Esophagus squamous epithelium (tissue), 5 donors: Measurements from ENCODE around the gene SIDT1. TPM values are rescaled to one million over a fixed set of nuclear protein-coding genes. Genes with fewer than 3 reads are reported as not detected.
A peak's percentile ranks its signal among the peaks of the same experiment; 100 is the strongest.

Experiments used
- DNase-seq: peaks from one replicate; lab custom pipeline; 2025; lab: John Stamatoyannopoulos, UW
- H3K27ac ChIP-seq, 4 donors: fragments of 200-600 bp; sonication (generic); one replicate each; pipeline ENCODE4 v1.5.1; 2016 to 2019; ENCODE audit warnings: mild to moderate bottlenecking in 1 of 4
- H3K27me3 ChIP-seq, 4 donors: fragments of 200-600 bp; sonication (generic); 1 replicate in 3 of 4; 2 replicates in 1 of 4; pipeline versions ENCODE4 v1.5.1 to v1.6.0; 2017 to 2021; ENCODE audit warnings: antibody characterized with exemption in 1 of 4
- H3K36me3 ChIP-seq, 3 donors: fragments of 200-600 bp; sonication (generic); one replicate each; pipeline ENCODE4 v1.5.1; 2016 to 2019
- H3K4me1 ChIP-seq, 3 donors: fragments of 200-600 bp; sonication (generic); one replicate each; pipeline ENCODE4 v1.5.1; 2017 to 2019
- H3K4me3 ChIP-seq, 4 donors: fragments of 200-600 bp; sonication (generic); 1 replicate in 3 of 4; 2 replicates in 1 of 4; pipeline ENCODE4 v1.5.1; 2016 to 2019; ENCODE audit warnings: mild to moderate bottlenecking in 2 of 4, moderate library complexity in 1 of 4
- H3K9me3 ChIP-seq, 3 donors: fragments of 200-600 bp; sonication (generic); one replicate each; pipeline ENCODE4 v1.5.1; 2016 to 2019
- CTCF ChIP-seq, 6 experiments: fragments of 450-650 bp in 4 of 6; fragments of 200-600 bp in 2 of 6; sonication (generic) in 2 of 6; IDR thresholded peaks; one replicate each; pipeline ENCODE4 v1.5.1; 2016 to 2019; ENCODE audit warnings: antibody characterized with exemption in 6 of 6, mild to moderate bottlenecking in 4 of 6, moderate library complexity in 4 of 6
- POLR2A ChIP-seq, 4 donors: fragments of 450-650 bp; IDR thresholded peaks; one replicate each; pipeline ENCODE4 v1.6.1; 2017; ENCODE audit warnings: antibody characterized with exemption in 4 of 4, mild to moderate bottlenecking in 4 of 4, moderate library complexity in 3 of 4
- WGBS, 2 donors: methylation state at CpG; one replicate each; pipeline ENCODE4 v1.1.5; 2018; 5-methylcytosine and 5-hydroxymethylcytosine counted together
- intact Hi-C: fragments of 100-400 bp; cut with DNase I; formaldehyde crosslinking; loops from one replicate; pipeline ENCODE4 v1.15.0; 2022
- total RNA-seq, 4 donors: library from RNA; depleted of rRNA; stranded (reverse); fragments of >200 nt; gene quantifications; one replicate each; pipeline ENCODE4 v1.1.0, GENCODE V29; 2016
- donor health status: DM: yes; HTN: yes; CAD: no.

SIDT1 gene
- total RNA-seq, 4 donors from 2014 or later = 3.8 to 4.4 (median 4.3) TPM

GRCh38 chr3:113551820-113552219 lies 19.5 kb downstream of the SIDT1 start:
- intact Hi-C loops = no loop called here
- Histone ChIP-seq H3K27me3 (no peaks in the 10 kb centered on the region), H3K27ac (no peak overlapping the region), H3K36me3 (no peaks in the 10 kb centered on the region), H3K4me3 (no peak overlapping the region), H3K9me3 (no peaks in the 10 kb centered on the region), H3K4me1 (peaks cover 0 to 17% (median 0%) of the 10 kb centered on the region in 3 donors)
- WGBS, 2 donors = 28 to 56% methylated on average over 5 of the region's 5 CpGs
- DNase-seq = no peak
- TF ChIP-seq CTCF (IDR thresholded peaks at IDR 0.05) (no peak), POLR2A (IDR thresholded peaks at IDR 0.05) (no peak)

DNA sequence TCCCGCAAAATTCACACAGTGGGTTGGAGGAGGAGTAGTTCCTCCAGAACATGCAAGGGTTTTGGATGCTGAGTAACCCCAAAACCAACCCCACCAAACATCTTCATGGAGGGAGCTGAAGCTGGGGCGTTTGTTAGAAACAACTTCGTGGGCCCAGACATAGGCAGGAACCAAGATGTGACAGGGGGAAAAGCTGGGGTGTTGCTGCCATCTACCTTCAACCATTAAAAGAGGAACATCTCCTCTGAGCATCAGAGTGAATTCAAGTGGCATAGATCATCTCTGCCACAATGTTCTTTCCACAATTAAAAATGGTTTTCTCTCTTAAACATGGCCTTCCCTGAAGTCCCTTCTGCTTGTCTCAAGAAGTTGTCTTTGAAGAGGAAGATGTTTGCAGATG lies 20.5 kb downstream of the SIDT1 start:
- no peak for DNase-seq
- H3K27me3 ChIP-seq = no peaks in the 10 kb centered on the region
- H3K36me3 ChIP-seq = no peaks in the 10 kb centered on the region
- H3K4me1 ChIP-seq = peaks cover 0 to 17% (median 0%) of the 10 kb centered on the region in 3 donors
- 67 to 71% methylated on average over 2 to 3 of the region's 3 CpGs for WGBS, 2 donors
- TF ChIP-seq CTCF (IDR thresholded peaks at IDR 0.05) (peak in 1 of 6 experiments; percentile 33), POLR2A (IDR thresholded peaks at IDR 0.05) (no peak)
- H3K9me3 ChIP-seq = no peaks in the 10 kb centered on the region
- no peak overlapping the region for H3K27ac ChIP-seq
- no peak overlapping the region for H3K4me3 ChIP-seq
- intact Hi-C loops = no loop called here

- H3K27me3 ChIP-seq = no peaks in the 10 kb centered on the region
- H3K9me3 ChIP-seq = no peaks in the 10 kb centered on the region
- H3K36me3 ChIP-seq = no peaks in the 10 kb centered on the region
- H3K4me3 ChIP-seq = no peak overlapping the region
- WGBS, 2 donors = 86 to 91% methylated on average over 1 of the region's 1 CpG
- no peak overlapping the region for H3K27ac ChIP-seq
- no peak for DNase-seq
- peaks cover 0 to 17% (median 0%) of the 10 kb centered on the region in 3 donors for H3K4me1 ChIP-seq
- TF ChIP-seq POLR2A (IDR thresholded peaks at IDR 0.05) (no peak), CTCF (IDR thresholded peaks at IDR 0.05) (no peak)
- intact Hi-C loops = no loop called here
Observed at GRCh38 chr3:113555138-113555537, 22.8 kb downstream of the SIDT1 start.

DNA sequence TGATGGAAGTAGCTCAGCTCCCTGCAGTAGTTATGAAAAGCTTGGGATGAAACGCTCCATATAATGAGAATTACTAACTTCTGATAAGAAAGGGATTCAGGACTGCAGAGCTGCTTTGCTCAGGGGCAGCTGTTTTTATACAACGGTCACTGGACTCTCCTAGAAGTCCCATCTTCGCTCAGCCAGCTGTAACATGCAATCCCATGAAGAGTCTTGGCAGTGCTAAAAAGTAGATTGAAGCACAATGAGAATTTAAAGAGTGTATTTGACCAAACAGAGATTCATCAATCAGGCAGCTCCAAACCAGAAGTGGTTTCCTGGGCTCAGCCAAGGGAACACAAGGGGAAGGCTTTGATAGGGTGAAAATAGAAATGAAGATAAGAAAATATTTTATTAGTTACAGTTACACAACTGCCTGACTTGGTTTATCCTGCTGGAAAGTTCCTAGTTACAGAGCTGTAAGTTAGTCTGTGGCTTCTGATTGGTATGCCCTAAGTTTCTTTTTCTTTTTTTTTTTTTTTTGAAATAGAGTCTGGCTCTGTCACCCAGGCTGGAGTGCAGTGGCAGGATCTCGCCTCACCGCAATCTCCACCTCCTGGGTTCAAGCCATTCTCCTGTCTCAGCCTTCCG lies 24.1 kb downstream of the SIDT1 start:
- Histone ChIP-seq H3K4me3 (no peak overlapping the region), H3K4me1 (peaks cover 0 to 14% (median 0%) of the 10 kb centered on the region in 3 donors), H3K27ac (no peak overlapping the region), H3K9me3 (no peaks in the 10 kb centered on the region), H3K36me3 (no peaks in the 10 kb centered on the region), H3K27me3 (no peaks in the 10 kb centered on the region)
- intact Hi-C loops = no loop called here
- TF ChIP-seq CTCF (IDR thresholded peaks at IDR 0.05) (no peak), POLR2A (IDR thresholded peaks at IDR 0.05) (no peak)
- 71 to 87% methylated on average over 6 of the region's 6 CpGs for WGBS, 2 donors
- no peak for DNase-seq

GRCh38 chr3:113556946-113557335 lies 24.6 kb downstream of the SIDT1 start:
- Histone ChIP-seq H3K27me3 (no peaks in the 10 kb centered on the region), H3K9me3 (no peaks in the 10 kb centered on the region), H3K4me3 (no peak overlapping the region), H3K27ac (no peak overlapping the region), H3K4me1 (peaks cover 0 to 9% (median 0%) of the 10 kb centered on the region in 3 donors), H3K36me3 (no peaks in the 10 kb centered on the region)
- TF ChIP-seq POLR2A (IDR thresholded peaks at IDR 0.05) = no peak
- TF ChIP-seq CTCF (IDR thresholded peaks at IDR 0.05) = no peak
- no peak for DNase-seq
- 82 to 93% methylated on average over 6 to 7 of the region's 7 CpGs for WGBS, 2 donors
- intact Hi-C loops = no loop called here
